ENCODE measurements around the gene RHOG. TPM values are rescaled to one million over a fixed set of nuclear protein-coding genes. Genes with fewer than 3 reads are reported as not detected.
A peak's percentile ranks its signal among the peaks of the same experiment; 100 is the strongest.
"Not testable (repeated sequence)": the region's sequence is repeated elsewhere in the genome, so short reads cannot be mapped to it uniquely, and the experiment has no call there.

RHOG gene
- total RNA-seq, 2 donors from 2014 or later, result 196 to 215 TPM

DNA sequence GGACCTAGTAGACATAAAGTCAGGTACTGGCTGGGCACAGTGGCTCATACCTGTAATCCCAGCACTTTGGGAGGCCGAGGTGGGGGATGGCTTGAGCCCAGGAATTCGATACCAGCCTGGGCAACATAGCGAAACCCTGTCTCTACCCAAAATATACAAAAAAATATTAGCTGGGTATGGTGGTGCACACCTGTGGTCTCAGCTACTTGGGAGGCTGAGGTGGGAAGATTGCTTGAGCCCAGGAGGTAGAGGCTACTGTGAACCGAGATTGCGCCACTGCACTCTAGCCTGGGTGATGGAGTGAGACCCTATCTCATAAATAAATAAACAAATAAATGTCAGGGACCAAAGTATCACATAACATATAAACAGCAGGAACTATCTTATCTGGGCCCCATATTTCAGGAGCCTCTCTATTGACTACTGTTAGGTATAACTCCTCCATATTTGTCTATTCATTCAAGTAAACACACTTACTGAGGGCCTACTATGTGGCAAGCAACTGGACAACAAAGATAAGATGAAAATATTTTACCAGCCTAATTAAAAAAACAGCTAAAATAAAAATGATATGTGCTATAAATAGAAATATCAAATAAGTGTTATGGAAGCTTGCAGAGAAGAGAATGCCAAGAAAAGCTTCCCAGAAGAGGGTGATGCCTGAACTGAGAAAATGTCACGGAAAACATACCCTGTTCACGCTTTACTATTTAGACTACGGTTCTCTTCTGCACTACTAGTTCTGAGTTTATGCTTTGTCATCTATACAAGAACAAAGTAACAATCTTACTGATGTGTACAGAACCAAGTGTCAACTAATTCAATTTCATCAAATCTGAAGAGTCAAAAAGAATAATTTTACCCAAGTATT lies 45.4 kb downstream of the RHOG start:
- peaks cover 12 to 30% of the 10 kb centered on the region in 2 donors for H3K36me3 Mint-ChIP-seq (ENCODE audit: insufficient read depth in 2 of 2)
- no peak for DNase-seq
- H3K4me1 Mint-ChIP-seq (ENCODE audit: low read depth), result peaks cover 71% of the 10 kb centered on the region
- peak overlapping the region; percentile 99 for H3K27ac Mint-ChIP-seq
- no peak for ATAC-seq (replicated peaks in 1 of 2)
- H3K9me3 Mint-ChIP-seq, result no peaks in the 10 kb centered on the region
- H3K4me3 Mint-ChIP-seq, result peak overlapping the region; percentile 92 to 98
- H3K27me3 Mint-ChIP-seq (ENCODE audit: low read depth), result no peaks in the 10 kb centered on the region

DNA sequence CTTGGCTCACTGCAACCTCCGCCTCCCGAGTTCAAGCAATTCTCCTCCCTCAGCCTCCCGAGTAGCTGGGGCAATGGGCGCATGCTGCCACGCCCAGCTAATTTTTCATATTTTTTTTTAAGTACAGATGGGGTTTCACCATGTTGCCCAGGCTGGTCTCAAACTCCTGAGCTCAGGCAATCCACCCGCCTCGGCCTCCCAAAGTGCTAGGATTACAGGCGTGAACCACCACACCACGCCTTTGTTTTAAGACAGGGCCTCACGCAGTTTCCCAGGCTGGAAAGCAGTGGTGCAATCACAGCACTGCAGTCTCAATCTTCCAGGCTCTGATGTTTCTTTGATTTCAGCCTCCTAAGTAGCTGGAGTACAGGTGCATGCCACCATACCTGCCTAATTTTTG lies 46.4 kb downstream of the RHOG start:
- H3K9me3 Mint-ChIP-seq; ATAC-seq (replicated peaks in 1 of 2); H3K27me3 Mint-ChIP-seq (ENCODE audit: low read depth); DNase-seq: not testable (repeated sequence)
- peaks cover 12 to 31% of the 10 kb centered on the region in 2 donors for H3K36me3 Mint-ChIP-seq (ENCODE audit: insufficient read depth in 2 of 2)
- peaks cover 76% of the 10 kb centered on the region for H3K4me1 Mint-ChIP-seq (ENCODE audit: low read depth)
- H3K4me3 Mint-ChIP-seq, result peak overlapping the region in 1 of 2 donors; percentile 47
- peak overlapping the region; percentile 11 for H3K27ac Mint-ChIP-seq

DNA sequence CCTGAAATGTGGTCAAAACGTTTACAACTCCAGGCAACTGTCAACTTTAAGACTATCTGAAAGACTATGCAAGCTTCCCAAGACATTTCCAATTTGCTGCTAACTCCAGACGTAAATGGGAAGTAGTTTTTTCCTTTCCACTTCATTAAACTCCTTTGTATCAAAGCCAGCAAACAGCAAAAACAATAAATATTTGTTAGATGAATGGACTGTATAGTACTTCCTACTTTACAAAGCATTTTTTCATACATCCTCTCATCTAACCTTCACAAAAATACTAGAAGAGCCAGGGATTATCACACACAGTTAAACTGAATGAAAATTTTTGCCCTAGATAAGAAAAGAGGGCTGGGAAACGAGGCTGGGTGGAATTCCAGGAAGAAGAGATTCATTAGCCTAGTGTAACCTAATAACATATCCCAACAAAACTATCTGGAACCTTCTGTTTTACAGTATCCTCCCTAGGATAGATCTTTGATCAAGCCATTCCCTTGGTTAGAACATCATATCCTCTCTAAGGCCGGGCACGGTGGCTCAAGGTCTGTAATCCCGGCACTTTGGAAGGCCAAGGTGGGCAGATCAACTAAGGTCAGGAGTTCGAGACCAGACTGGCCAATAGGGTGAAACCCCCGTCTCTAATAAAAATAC lies 53.9 kb downstream of the RHOG start:
- peaks cover 87% of the 10 kb centered on the region for H3K4me1 Mint-ChIP-seq (ENCODE audit: low read depth)

DNA sequence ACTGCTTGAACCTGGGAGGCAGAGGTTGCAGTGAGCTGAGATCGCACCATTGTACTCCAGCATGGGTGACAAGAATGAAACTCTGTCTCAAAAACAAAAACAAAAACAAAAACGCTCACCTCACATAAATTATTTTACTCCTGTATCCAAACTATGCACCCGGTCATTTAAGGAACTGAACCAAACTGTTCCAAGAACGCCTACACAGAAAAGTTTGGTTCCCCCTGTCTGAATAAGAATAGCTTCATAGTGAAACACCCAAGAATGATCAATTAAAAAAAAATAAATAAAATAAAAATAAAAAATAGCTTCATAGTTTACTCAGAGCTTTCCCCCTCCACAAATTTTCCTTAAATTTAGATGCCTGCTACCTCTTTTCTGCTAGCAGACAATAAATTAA lies 57.1 kb downstream of the RHOG start:
- Mint-ChIP-seq H3K4me3 (peak overlapping the region; percentile 22 to 72), H3K27me3 (ENCODE audit: low read depth) (no peaks in the 10 kb centered on the region), H3K36me3 (ENCODE audit: insufficient read depth in 2 of 2) (peaks cover 3 to 35% of the 10 kb centered on the region in 2 donors), H3K9me3 (no peaks in the 10 kb centered on the region), H3K27ac (peak overlapping the region; percentile 91), H3K4me1 (ENCODE audit: low read depth) (peaks cover 81% of the 10 kb centered on the region)
- DNase-seq (no peak), ATAC-seq (replicated peaks in 1 of 2) (no peak)

More for the DNA sequence above, 53.9 kb downstream of the RHOG start:
- peaks cover 1 to 22% of the 10 kb centered on the region in 2 donors for H3K36me3 Mint-ChIP-seq (ENCODE audit: insufficient read depth in 2 of 2)
- H3K27ac Mint-ChIP-seq, result peak overlapping the region; percentile 79
- no peaks in the 10 kb centered on the region for H3K9me3 Mint-ChIP-seq
- peak overlapping the region in 1 of 2 donors; percentile 67 for H3K4me3 Mint-ChIP-seq
- DNase-seq (no peak), ATAC-seq (replicated peaks in 1 of 2) (no peak)
- H3K27me3 Mint-ChIP-seq (ENCODE audit: low read depth), result no peaks in the 10 kb centered on the region

DNA sequence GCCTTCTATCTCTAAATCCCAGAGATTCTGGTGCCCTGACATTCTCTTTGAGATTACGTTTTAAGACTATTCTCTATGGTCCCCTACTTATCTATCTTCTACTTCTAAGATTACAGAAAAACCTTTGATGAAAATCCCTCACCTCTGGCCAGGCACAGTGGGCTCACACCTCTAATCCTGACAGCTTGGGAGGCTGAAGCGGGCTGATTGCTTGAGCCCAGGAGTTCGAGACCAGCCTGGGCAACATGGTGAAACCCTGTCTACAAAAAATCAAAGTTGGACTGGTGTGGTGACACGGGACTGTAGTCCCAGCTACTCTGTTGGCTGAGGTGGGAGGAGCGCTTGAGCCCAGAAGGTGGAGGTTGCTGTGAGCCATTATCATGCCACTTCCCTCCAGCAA lies 57.8 kb downstream of the RHOG start:
- Mint-ChIP-seq H3K9me3 (no peaks in the 10 kb centered on the region), H3K4me1 (ENCODE audit: low read depth) (peaks cover 78% of the 10 kb centered on the region), H3K4me3 (peak overlapping the region; percentile 15 to 32), H3K27me3 (ENCODE audit: low read depth) (no peaks in the 10 kb centered on the region), H3K36me3 (ENCODE audit: insufficient read depth in 2 of 2) (peaks cover 9 to 40% of the 10 kb centered on the region in 2 donors), H3K27ac (peak overlapping the region; percentile 65)
- ATAC-seq (replicated peaks in 1 of 2), result no peak
- no peak for DNase-seq

DNA sequence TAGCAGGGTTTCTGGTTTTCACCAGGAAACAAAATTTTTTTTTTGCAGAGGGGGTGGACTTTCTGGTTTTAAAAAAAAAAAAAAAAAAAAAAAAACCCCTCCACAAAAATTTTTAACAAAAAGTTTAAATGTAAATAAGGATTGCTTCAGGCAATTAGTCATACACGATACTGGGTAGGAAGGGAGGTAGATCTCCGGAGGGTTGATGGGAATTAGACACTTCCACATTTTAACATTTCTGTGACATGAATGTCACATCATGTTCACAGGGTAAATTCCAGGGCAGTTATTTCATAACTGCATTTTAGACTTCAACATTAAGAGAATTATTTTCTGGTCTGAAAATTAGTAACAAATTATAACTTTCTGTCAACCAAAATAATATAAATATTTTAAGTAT lies 59.3 kb downstream of the RHOG start:
- Mint-ChIP-seq H3K4me1 (ENCODE audit: low read depth) (peaks cover 63% of the 10 kb centered on the region), H3K4me3 (peak overlapping the region; percentile 17 to 32), H3K36me3 (ENCODE audit: insufficient read depth in 2 of 2) (peaks cover 9 to 42% of the 10 kb centered on the region in 2 donors), H3K27me3 (ENCODE audit: low read depth) (no peaks in the 10 kb centered on the region), H3K27ac (peak overlapping the region; percentile 65), H3K9me3 (no peaks in the 10 kb centered on the region)
- ATAC-seq (replicated peaks in 1 of 2) (no peak), DNase-seq (no peak)

Other genes with a start within 250 kb of the RHOG start
- gene ART5, start 199.0 kb downstream of the RHOG start, total RNA-seq, result not detected
- gene ART1, start 195.8 kb downstream of the RHOG start, total RNA-seq, result not detected
- gene CHRNA10, start 169.6 kb downstream of the RHOG start, total RNA-seq, result 1 to 10 TPM; 1.9 to 2.8 TPM
- gene NUP98, start 43.4 kb downstream of the RHOG start, total RNA-seq, result 100 to 1,000 TPM; 141 to 149 TPM
- gene PGAP2, start 32.4 kb downstream of the RHOG start, total RNA-seq, result 10 to 100 TPM; 37.6 to 45.9 TPM
- gene STIM1, start 14.7 kb upstream of the RHOG start, total RNA-seq, result 100 to 1,000 TPM; 129 to 157 TPM

Data from activated T-cell treated with anti-CD3 and anti-CD28 coated beads, Interleukin-2, amount 50 U/mL, for 72 hours (primary cell).